ENCODE results near the gene RPP25. TPM values are rescaled to one million over a fixed set of nuclear protein-coding genes. Genes with fewer than 3 reads are reported as not detected.
"Not testable (repeated sequence)": the region's sequence is repeated elsewhere in the genome, so short reads cannot be mapped to it uniquely, and the experiment has no call there.

RPP25 gene
- total RNA-seq, 1 donor from 2014 or later = 6.4 TPM

DNA sequence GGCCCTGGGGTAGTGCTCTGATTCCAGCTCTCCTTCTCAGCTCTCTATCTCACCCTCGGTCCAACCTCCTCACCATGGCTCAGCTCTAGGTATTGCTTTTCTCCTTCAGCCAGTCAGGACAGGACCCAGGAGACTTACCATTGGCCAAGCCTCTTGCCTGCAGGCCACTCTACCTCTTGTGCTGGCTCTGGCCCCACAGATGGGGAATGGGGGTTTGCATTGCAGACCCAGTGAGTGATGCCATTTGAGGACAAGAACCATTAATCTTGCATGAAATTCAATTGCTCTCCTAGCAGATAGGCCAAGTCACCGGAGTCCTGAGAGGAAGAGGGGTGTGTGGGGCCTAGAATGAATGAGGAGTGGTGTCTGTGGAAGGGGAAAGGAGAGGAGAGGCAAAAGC, 6.1 kb upstream of the RPP25 start:
- DNase-seq = no peak

DNA sequence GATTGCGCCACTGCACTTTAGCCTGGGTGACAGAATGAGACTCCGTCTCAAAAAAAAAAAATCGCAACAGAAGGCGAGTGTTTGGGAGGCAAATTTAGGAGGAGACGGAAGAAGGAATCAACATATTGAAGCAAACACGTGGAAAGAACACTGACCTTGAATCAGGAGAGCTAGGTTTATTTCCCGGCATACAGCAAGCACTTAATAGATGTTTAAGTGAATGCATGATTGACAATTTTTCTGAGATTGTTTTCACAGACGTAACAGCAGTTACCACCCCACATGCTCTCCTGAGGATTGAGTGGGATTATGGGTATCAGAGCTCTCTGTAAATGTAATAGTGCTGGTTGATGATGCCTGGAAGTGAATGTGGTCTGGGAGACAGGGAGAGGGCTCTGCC, 5.6 kb upstream of the RPP25 start:
- no peak for DNase-seq

DNA sequence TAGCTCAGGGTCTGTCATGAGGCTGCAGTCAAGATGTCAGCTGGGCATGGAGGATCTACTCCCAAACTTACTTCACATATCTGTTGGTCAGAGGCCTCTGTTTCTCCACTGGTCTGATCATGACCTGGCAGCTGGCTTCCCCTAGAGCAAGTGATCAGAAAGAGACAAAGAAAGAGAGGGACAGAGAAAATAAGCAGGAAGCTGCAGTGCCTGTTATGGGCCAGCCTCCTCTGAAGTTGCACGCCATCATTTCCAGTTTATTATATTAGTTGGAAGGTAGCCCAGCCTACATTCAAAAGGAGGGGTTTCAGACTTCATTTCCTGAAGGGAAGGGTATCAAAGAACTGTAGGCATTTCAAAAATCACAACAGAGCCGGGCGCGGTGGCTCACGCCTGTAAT, 5.0 kb upstream of the RPP25 start:
- no peak for DNase-seq

DNA sequence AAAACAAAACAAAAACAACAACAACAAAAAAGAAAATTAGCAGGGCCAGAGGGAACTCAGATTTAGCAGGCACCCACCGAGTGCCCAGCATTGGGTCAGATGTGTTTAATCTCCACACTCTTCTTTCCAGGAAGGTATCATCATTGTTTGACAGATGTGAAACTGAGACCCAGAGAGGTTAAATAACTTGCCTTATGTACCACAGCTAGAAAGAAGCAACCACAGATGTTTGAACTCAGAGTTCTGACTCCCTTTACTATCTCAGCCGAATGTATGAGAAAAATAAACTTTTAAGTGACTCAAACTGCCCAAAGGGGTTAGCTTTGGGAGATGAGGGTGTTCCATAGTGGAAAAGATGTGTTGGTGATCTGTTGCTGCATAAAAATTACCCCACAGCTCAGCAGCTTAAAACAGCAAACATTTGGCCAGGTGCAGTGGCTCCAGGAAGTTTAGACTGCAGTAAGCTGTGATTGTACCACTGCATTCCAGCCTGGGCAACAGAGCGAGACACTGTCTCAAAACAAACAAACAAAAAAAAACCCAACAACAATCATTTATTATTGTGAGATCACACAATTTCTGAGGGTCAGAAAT, 4.5 kb upstream of the RPP25 start:
- no peak for DNase-seq

DNA sequence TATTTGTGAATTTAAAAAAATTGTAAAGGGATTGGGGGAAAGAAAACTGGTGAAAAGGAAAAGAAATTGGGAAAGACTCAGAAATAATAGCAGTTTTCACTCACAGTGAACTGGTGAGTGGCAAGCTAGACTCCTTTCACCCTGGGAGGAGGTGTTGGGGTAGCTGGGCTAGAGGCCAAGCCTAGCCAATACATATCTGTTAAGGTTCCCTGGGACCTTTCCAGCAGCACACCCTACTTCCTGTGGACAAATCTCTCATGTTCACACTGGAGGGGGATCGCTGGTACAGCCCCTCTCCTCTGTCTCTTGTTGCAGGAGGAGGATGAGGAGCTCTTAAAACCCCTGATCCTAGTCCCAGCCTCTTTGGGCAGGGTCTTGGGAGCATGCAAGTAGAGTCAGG, 3.7 kb upstream of the RPP25 start:
- DNase-seq = no peak

DNA sequence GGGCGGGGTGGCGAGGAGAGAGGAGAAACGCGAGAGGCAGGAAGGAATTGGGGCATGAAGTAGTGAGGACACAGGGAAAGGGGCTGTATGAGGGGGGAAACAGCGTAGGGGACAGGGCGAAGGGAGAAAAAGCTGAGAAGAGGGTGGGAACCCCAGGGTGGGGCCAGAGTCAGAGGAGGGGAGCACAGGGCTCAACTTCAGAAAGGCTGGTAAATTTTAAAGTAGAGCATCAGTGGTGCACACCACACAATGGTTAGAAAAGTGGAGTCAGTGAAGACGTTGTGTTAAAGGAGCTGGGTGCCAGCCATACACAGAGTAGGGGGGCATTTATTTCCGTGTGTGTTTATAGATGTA, 3.0 kb upstream of the RPP25 start:
- no peak for DNase-seq

DNA sequence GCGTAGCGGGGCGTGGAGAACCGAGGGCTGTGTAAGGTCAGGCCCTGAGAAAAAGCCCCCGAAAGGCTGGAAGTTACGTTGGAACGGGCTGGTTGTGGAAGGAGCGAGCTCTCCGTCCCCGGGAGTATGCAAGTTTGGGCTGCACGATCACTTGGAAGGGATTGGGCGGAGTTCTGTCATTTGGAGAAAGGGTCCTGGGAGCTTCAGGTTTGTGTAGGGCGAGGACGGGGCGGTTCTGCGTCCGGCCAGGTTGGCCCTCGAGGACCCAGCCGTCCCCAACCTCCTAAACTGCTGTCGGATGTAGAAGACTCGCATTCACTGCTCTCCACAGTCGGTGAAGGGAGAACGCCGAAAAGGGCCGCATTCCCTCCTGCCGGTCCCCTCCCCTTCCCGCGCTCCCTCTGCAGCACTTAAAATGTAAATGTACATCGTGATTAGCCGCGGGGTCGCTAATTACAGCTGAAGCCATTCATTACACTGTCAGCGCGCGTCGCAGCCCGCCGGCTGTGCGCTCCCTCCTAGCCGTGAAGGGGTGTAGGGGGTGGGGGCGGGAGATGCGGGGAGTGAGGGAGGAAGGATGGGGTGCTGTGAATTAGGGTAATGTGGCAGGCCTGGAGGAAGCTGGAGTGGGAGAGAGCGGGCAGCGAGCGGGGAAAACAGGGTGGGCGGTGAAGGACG, 2.5 kb upstream of the RPP25 start:
- no peak for DNase-seq

DNA sequence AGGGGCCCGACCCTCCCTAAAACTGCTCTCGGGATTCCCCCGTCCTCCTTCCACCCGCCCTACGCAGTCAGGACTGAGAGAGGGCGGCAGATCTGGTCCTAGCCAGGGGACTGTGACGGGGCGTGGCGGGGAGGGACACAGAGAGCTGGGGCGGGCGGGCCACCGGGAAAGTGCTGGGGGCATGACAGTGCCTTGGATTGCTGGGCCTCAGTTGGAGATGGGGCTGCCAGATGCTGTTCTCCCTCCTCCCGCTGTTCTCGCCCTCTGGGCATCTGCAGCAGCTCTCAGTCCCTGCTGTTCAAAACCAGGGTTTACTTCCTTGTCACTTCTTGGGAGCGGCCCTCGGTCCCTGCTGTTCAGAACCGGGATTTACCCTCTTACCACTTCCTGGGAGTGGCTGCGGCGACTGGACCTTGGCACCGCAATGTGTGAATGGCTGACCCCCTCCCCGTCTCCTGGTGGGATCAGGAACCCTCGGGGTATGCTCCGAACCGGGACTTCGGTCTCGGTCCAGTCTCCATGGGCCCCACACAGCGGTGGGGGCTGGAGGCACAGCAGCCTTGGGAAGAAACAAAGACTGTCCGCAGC, 1.8 kb upstream of the RPP25 start:
- no peak for DNase-seq

DNA sequence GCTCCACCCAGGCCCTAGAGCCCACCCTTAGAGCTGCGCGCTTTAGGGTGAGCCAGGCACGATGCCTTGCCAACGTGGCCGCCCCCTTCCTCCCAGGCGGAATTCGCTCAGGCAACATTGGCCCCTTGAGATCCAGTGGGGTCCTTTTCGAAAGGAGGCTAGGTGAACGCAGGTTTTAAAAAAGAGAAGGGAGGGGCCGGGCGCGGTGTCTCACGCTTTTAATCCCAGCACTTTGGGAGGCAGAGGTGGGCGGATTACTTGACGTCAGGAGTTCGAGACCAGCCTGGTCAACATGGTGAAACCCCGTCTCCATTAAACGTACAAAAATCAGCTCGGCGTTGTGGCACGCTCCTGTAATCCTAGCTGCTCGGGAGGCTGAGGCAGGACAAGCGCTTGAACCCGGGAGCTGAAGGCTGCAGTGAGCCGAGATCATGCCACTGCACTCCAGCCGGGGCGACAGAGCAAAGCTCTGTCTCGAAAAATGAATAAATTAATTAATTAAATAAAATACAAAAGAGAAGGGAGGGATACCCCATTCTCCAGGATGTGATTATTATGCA, 984 bp upstream of the RPP25 start:
- no peak for DNase-seq

DNA sequence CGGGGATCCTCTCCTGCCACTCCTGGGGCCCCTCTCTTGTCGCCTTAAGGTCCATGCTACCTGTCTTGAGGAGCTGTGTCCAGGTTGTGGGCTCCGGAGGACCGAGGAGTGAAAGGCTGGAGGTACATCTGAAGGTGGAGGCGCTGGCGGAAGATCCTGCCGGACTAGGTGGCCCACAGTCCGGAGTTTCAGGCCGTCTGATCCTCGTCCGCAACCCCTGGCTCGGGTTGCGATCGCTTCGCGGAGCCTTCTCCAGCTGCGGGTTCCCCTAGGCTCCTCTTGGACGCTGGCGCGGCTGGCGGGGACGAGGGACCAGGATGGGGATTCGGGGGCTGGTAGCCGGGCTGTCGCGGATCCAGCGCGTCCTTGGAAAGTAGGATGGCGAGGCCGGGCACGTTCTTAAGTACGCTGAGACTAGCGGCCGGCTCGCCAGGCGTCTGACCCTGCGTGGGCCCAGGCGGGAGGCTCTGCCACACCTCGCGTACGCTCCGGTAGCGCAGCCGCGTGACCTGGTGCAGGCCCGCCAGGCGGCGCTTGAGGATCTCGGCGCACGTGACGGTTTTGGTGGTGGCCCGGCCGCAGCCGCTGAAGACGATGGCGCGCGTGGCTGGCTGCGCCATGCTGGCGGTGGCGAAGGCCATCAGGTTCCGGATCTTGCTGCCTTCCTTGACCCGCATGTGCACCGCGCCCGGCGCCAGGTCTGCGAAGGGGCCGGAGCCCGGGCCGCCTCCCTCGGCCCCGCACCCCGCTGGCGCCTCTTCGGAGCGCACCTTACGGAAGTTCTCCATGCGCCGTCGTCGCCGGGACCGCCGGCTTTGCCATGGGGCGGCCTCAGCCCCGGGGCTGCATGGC, 550 bp downstream of the RPP25 start:
- DNase-seq = no peak

DNA sequence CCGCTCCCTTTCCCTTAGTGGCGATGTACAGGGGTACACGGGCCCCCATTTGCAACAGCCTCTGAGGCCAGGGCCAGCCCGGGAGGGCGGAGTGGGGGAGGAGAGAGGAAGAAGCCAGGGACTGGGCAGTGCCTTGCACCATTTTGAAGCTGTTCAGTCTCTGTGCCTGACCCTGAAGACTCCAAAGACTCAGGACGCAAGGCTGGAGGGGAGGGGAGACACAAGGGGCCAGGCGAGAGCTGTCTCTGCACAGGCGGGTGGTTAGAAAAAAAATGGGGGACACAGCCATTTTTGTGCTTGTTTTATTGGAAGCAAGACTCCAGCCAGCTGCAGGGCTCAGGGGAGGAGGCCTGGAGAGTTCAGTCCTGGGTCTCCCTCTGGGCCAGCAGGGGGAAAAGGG, 1.6 kb downstream of the RPP25 start:
- DNase-seq = no peak

DNA sequence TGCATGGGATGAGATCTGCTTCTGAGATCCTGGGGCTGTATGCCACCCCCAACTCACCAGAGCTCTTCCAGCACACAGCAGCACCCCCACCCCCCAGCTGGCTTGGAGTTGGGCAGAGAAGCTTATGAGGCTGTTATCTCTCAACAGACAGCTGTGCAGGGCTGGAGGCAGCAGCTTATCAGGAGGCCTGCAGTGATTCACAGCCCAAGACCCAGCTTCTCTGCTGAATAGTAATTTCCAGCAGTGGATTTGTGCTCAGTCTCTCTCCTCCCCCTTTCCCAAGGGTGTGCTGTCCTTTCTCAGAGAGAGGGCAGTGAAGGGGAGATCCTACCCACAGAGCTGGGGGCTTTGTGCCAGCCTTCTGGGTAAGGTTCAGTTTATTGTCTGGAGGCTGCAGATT, 2.1 kb downstream of the RPP25 start:
- no peak for DNase-seq

DNA sequence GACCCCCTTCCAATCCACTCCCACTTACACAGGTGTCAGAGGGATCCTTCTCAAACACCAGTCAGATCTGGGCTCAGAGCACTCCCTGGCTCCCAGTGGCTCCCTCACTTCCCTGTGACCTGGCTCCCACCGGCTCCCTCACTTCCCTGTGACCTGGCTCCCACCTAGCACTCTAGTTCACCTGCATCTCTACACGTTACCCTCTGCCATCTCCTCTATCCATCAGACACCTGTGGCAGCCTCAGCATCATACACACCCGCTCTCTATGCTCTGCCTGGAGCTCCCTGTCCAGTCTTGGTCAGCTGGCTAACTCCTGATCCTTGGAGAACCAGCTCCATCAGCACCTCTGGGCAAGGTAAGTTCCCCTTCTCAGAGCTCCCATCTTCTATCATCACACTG, 5.6 kb downstream of the RPP25 start:
- no peak for DNase-seq

DNA sequence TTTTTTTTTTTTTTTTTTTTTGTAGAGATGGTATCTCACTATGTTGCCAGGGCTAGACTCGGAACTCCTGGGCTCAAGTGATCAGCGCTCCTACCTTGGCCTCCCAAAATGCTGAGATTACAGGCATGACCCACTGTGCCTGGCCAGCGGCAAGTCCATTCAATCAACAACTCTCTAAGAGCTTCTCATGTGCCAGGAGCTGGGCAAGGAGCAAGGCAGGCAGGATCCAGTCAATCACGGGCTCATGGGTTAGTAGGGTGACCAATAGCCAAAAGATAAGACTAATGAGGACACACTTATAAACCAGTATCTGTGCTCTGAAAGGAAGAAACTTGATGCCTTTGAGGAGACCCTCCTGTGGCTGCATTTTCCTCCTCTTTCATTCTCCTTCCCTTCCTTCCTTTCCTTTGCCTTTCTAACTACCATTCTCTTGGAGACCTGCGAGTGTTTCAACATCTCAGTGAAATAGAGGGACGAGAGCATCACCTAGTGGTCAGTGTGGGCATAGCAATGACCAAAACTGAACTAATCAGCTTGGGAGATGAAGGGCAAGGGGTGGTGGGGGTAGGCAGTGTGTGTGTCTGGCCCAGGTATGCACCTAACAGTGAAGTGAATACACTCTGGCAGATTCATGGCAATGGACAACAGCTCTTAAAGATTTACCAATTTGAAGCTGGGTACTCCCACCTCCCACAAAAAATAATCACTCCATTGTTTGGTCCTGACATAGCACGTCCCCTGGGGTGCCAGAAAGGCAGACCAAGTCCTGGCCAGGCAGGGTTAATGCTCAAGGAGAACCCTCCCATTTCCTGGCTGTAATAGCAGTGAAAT, 6.3 kb downstream of the RPP25 start:
- peak; percentile 33 for DNase-seq

DNA sequence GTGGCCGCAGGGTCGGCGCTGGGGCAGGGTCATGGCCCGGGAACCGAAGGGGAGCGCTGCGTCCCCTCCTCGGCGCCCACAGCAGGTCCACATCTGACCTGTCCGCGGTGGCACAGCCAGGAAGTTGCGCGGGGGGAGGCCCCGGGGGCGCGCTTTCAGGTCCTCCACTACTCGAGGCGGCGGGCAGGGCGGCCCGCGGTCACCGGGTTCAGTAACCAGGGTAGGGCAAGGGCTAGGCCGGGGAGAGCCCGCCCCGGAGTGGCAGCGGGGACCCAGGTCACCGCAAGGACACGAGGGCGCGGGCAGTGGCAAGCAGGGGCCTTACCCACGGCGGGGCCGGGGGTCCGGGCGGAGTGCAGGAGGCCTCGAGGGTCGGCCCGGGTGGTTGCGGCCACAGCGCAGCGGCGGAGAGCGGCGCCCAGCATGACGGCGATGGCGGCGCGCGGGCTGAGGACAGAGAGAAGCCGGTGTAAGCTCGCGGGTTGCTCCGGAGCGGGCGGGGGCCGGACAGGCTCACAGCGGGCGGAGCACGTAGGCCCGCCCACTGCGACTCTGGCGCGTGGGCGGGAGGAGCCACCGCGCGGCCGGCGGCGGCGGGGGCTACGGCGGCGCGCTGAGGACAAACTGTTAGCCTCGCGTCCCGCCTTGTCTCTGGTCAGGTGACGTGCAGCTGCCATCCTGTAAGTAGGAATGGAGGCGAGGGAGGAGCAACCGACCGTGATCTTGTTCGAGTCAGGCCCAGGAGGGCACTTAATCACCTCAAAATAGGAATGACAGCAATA, 18.8 kb downstream of the RPP25 start, which contains the start of gene COX5A:
Gene COX5A, minus strand, starts transcription at position 484 of the 782 bp plus-strand sequence. Its CDS starts 59 bp downstream, at position 425.
- DNase-seq = peak; percentile 91

DNA sequence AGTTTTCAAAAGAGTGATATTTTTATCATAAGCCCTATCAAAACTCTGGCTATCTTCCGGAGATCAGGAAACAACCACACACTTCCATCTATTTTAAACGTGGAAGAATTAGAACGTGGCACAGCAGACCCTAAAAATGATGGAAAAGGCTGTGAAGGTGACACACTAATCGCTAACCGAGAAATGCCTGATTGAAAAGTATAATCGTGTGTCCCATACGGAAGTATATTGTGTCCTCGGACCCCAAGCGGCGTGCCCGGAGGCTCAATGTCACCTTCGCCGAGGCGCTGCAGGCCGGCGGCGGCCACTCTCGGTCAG, 19.3 kb downstream of the RPP25 start:
- no peak for DNase-seq

DNA sequence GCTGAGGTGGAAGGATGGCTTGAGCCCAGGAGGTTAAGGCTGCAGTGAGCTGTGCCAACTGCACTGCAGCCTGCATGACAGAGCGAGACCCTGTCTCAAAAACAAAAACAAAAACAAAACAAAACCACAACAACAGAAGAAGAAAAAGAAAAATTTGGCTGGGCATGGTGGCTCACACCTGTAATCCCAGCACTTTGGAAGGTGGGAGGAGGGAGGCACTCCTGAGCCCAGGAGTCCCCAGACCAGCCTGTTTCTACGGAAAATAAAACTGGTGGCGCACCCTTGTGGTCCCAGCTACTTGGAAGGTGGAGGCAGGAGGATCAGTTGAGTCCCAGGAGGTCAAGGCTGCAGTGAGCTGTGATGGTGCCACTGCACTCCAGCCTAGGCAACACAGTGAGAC, 21.4 kb downstream of the RPP25 start:
- DNase-seq = not testable (repeated sequence)

DNA sequence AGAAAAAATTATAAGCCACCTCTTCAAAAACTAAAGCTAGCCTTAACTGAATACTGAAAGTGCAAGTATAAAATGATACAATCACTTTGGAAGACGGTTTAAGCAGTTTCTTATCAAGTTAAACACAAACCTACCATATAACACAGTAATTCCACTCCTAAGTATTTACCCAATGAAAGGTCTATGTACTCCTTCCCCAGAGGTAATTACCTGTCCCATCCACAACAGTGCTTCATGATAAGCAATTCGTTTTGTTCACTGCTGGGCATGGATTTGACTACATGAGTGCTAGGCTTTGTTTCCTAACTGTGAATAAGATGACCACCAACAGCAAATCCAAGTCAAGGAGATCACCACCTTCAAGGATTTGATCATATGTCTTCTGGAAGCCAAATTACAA, 23.0 kb downstream of the RPP25 start:
- DNase-seq = no peak

DNA sequence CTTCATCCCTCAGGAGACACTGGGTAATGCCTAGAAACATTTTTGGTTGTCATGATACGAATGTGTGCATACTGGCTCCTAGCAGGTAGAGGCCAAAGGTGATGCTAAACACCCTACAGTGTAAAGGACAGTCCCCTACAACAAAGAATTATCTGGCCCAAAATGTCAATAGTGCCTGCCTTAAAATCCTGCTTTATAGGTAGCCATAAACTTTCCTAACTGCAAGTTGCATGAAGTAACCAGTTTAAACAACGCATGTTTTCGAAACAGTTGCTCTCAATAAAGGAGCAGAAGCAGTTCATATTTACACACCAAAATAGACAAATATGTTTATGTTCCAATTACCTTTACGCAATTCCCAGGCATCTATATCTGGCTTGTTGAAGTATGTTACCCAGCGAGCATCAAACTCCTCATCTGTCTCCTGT, 27.8 kb downstream of the RPP25 start:
- no peak for DNase-seq

DNA sequence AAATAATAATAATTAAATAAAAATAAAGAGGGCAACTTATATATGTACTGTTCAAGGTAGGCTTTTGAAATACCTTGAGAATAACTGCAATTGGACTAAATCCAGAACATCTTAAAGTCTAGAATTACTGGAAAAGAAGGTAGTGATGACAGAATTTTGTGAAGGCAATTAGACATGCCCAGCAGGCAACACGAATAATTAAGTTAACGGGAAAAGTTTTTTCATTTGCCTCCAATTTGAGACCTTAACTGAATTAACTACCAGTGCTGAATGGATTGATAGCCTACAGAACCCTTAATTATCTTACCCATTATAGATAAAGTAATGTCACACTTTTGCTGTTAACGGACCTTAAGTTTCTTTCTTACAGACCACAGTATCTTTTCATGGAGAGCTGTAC, 32.0 kb downstream of the RPP25 start:
- DNase-seq = no peak

DNA sequence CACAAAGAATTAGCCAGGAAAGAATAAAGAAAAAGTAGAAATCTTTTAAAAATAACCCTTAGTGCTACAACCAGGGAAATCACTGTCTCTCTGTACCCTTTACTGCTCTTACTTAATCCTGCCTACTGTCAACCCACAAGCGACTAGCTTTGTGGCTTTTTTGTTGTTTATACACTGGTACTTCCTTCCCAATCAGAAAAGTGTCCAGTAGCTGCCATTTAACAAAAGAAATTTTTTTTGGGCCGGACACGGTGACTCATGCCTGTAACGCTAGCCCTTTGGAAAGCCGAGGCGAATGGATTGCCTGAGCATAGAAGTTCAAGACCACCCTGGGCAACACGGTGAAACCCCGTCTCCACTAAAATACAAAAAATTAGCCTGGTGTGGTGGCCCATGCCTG, 36.1 kb downstream of the RPP25 start:
- no peak for DNase-seq

Data from occipital lobe (tissue), 2 donors.